Measurements from ENCODE around the gene ANKHD1.

- no peak for TF ChIP-seq EZH2 (IDR thresholded peaks at IDR 0.05)
- TF ChIP-seq POLR2AphosphoS5 (IDR thresholded peaks at IDR 0.05; ENCODE audit: borderline replicate concordance, low read depth, low read length) = no peak
These were observed 39.3 kb upstream of the ANKHD1 start for GRCh38 chr5:140362311-140362710.

Data from SK-N-MC (cell line).